Type B pancreatic cell (in vitro differentiated cells): Measurements from ENCODE around the gene HPRT1. TPM values are rescaled to one million over a fixed set of nuclear protein-coding genes. Genes with fewer than 3 reads are reported as not detected.
A peak's percentile ranks its signal among the peaks of the same experiment; 100 is the strongest.

Experiments
- DNase-seq: peaks from one replicate; pipeline ENCODE4 v3.0.0; 2021; ENCODE audit warnings: mixed read lengths; ENCODE audit not compliant: unreplicated experiment; ENCODE audit errors: extremely low spot score
- H3K27ac Mint-ChIP-seq: 2 replicates; pipeline ENCODE4 v1.8.0; 2021; ENCODE audit warnings: mild to moderate bottlenecking, mixed read lengths
- H3K27me3 Mint-ChIP-seq: 2 replicates; pipeline ENCODE4 v1.8.0; 2021; ENCODE audit warnings: mixed read lengths
- H3K36me3 Mint-ChIP-seq: 2 replicates; pipeline ENCODE4 v1.8.0; 2021; ENCODE audit warnings: mixed read lengths
- H3K4me1 Mint-ChIP-seq: one replicate; pipeline ENCODE4 v1.8.0; 2021; ENCODE audit warnings: mixed read lengths; ENCODE audit not compliant: unreplicated experiment
- H3K4me3 Mint-ChIP-seq: 2 replicates; pipeline ENCODE4 v1.8.0; 2021; ENCODE audit warnings: mild to moderate bottlenecking, mixed read lengths
- H3K9me3 Mint-ChIP-seq: 2 replicates; pipeline ENCODE4 v1.8.0; 2021; ENCODE audit warnings: mixed read lengths
- long read RNA-seq: library from polyadenylated mRNA; unstranded; transcript quantifications from one replicate; pipeline ENCODE4 v2.0.0, GENCODE V29; 2020
- total RNA-seq: library from RNA; stranded (reverse); gene quantifications from 2 replicates; pipeline ENCODE4 v1.2.1, GENCODE V29; 2021; ENCODE audit warnings: low replicate concordance
- TF ChIP-seq, protein P1 (sequence below): fragments of 200-600 bp; sonication (generic); conservative IDR thresholded peaks from 2 replicates; pipeline ENCODE4 v1.5.0; 2021; ENCODE audit warnings: antibody characterized with exemption, mild to moderate bottlenecking

The HPRT1 gene, protein sequence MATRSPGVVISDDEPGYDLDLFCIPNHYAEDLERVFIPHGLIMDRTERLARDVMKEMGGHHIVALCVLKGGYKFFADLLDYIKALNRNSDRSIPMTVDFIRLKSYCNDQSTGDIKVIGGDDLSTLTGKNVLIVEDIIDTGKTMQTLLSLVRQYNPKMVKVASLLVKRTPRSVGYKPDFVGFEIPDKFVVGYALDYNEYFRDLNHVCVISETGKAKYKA
- 13.7 and 20.5 TPM in 2 replicates for total RNA-seq
- long read RNA-seq, transcript HPRT1-201 (9 exons, 1,407 nt): major isoform, 7 of 7 reads
- long read RNA-seq, partial matches to known transcripts: 0 of 7 reads
- long read RNA-seq, other reads (novel, unspliced or antisense): 0 of 7 reads

DNA sequence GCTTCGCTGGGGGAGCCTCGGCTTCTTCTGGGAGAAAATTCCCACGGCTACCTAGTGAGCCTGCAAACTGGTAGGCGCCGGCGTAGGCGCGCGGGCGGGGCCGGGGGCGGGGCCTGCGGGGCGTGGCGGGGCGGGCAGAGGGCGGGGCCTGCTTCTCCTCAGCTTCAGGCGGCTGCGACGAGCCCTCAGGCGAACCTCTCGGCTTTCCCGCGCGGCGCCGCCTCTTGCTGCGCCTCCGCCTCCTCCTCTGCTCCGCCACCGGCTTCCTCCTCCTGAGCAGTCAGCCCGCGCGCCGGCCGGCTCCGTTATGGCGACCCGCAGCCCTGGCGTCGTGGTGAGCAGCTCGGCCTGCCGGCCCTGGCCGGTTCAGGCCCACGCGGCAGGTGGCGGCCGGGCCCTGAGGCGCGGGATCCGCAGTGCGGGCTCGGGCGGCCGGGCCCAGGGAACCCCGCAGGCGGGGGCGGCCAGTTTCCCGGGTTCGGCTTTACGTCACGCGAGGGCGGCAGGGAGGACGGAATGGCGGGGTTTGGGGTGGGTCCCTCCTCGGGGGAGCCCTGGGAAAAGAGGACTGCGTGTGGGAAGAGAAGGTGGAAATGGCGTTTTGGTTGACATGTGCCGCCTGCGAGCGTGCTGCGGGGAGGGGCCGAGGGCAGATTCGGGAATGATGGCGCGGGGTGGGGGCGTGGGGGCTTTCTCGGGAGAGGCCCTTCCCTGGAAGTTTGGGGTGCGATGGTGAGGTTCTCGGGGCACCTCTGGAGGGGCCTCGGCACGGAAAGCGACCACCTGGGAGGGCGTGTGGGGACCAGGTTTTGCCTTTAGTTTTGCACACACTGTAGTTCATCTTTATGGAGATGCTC, at the start of gene HPRT1:
Gene HPRT1, plus strand, starts transcription at position 161 of the 857 bp plus-strand sequence. Its CDS starts 147 bp downstream, at position 308.
- Mint-ChIP-seq H3K27ac (peak within 1 kb of the TSS; percentile 81), H3K27me3 (no peaks in the 10 kb centered on the region), H3K4me3 (peak within 1 kb of the TSS; percentile 90), H3K36me3 (no peaks in the 10 kb centered on the region), H3K4me1 (peaks cover 8% of the 10 kb centered on the region), H3K9me3 (no peaks in the 10 kb centered on the region)
- DNase-seq: peak; percentile 84
- TF ChIP-seq, protein P1, sequence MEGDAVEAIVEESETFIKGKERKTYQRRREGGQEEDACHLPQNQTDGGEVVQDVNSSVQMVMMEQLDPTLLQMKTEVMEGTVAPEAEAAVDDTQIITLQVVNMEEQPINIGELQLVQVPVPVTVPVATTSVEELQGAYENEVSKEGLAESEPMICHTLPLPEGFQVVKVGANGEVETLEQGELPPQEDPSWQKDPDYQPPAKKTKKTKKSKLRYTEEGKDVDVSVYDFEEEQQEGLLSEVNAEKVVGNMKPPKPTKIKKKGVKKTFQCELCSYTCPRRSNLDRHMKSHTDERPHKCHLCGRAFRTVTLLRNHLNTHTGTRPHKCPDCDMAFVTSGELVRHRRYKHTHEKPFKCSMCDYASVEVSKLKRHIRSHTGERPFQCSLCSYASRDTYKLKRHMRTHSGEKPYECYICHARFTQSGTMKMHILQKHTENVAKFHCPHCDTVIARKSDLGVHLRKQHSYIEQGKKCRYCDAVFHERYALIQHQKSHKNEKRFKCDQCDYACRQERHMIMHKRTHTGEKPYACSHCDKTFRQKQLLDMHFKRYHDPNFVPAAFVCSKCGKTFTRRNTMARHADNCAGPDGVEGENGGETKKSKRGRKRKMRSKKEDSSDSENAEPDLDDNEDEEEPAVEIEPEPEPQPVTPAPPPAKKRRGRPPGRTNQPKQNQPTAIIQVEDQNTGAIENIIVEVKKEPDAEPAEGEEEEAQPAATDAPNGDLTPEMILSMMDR: no peak

DNA sequence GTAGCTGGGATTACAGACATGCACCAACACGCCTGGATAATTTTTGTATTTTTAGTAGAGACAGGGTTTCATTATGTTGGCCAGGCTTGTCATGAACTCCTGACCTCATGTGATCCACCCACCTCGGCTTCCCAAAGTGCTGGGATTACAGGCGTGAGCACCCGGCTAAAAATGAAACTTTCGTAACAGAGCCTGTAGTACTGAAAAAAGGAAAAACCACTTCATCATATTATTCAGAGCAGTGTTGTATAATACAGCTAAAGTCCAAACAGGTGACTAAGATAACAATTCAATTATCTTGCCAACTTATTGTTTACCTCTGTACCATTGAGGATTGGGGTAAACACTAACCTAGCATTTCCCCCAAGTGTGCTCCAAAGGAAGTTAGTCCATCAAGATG, 43.9 kb upstream of the HPRT1 start:
- Mint-ChIP-seq H3K4me3 (no peak overlapping the region), H3K9me3 (no peaks in the 10 kb centered on the region), H3K36me3 (peaks cover 9% of the 10 kb centered on the region), H3K4me1 (no peaks in the 10 kb centered on the region), H3K27me3 (no peaks in the 10 kb centered on the region), H3K27ac (no peak overlapping the region)
- no peak for DNase-seq
- TF ChIP-seq, protein P1: no peak

DNA sequence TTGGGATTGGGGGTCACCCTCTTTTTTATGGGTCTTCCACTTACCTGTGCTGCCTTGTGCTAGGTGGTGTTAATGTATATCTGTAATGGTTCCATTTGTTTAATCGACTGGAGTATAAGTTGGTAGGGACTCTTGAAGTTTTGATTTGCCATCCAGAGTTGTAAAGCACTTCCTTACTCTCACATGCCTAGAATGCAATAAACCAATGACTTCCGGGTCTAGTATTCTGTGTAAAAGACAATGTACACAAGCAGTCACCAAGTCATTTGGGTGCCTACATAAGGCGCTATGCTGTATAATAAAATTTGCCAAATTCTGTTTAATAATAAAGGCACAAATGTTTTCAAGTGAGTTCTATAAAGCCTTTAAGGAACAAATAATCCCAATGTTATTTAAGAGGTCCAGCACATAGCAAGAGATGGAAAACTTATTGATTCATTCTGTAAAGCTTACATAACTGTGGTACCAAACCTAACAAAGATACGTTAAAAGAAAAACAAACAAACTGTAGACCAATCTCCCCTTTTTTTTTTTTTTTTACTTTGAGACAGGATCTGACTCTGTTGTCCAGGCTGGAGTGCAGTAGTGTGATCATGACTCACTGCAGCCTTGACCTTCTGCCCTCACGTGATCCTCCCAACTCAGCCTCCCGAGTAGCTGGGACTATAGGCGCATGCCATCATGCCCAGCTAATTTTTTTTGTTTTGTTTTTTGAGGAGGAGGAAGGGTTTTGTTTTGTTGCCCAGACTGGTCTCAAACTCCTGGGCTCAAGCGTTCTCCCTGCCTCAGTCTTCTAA, 41.5 kb upstream of the HPRT1 start:
- Mint-ChIP-seq H3K27me3 (no peaks in the 10 kb centered on the region), H3K4me3 (no peak overlapping the region), H3K27ac (no peak overlapping the region), H3K36me3 (peaks cover 9% of the 10 kb centered on the region), H3K4me1 (peaks cover under 1% of the 10 kb centered on the region), H3K9me3 (no peaks in the 10 kb centered on the region)
- DNase-seq: no peak
- TF ChIP-seq, protein P1: no peak

DNA sequence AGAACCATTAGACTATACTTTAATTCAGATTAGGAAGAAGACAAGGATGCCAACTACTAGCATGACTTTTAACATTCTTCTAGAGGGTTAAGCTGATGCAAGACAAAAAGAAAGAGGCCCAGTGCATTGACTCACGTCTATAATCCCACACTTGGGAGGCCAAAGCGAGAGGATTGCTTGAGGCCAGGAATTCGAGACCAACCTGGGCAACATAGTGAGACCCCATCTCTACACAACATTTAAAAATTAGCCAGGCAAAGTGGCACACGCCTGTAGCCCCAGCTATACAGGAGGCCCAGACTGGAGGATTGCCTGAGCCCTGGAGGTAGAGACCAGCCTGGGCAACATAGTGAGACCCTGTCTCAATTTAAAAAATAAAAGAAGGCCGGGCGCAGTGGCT, 40.2 kb upstream of the HPRT1 start:
- H3K4me1 Mint-ChIP-seq: peaks cover 4% of the 10 kb centered on the region
- H3K4me3 Mint-ChIP-seq: no peak overlapping the region
- no peaks in the 10 kb centered on the region for H3K27me3 Mint-ChIP-seq
- H3K9me3 Mint-ChIP-seq: no peaks in the 10 kb centered on the region
- H3K36me3 Mint-ChIP-seq: peaks cover 9% of the 10 kb centered on the region
- TF ChIP-seq, protein P1: no peak
- no peak overlapping the region for H3K27ac Mint-ChIP-seq
- DNase-seq: no peak

DNA sequence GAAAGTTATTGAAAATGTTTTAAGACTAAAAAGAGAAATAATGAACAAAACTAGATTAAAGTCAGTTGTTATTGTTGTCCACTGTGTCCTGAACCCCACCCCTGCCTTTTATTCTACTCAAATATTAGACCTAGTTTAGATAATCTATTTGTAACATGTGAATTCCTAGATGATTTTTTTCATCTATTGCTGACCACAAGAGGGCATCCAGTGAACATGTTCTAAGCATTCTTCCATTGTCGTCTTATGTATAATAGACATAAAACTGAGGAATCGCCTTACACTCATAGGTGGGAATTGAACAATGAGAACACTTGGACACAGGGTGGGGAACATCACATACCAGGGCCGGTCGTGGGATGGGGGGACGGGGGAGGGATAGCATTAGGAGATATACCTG, 36.4 kb upstream of the HPRT1 start:
- Mint-ChIP-seq H3K4me1 (peaks cover 4% of the 10 kb centered on the region), H3K4me3 (no peak overlapping the region), H3K27ac (no peak overlapping the region), H3K9me3 (no peaks in the 10 kb centered on the region), H3K36me3 (no peaks in the 10 kb centered on the region), H3K27me3 (no peaks in the 10 kb centered on the region)
- TF ChIP-seq, protein P1: peak; percentile 61
- no peak for DNase-seq
